Astrocyte (in vitro differentiated cells and primary cell): ENCODE results near the gene GABRE.

ENCODE experiments used
- CTCF ChIP-seq: IDR thresholded peaks from 2 replicates; pipeline ENCODE4 v1.5.1; 2011; ENCODE audit warnings: low read depth, mild to moderate bottlenecking, inconsistent platforms, low read length, moderate library complexity; ENCODE audit not compliant: insufficient read depth
- EZH2 ChIP-seq: IDR thresholded peaks from 2 replicates; pipeline ENCODE4 v1.6.1; 2012; ENCODE audit warnings: mild to moderate bottlenecking, low read length, inconsistent platforms; ENCODE audit not compliant: insufficient read depth

GRCh38 chrX:151920530-151920929 is 53.9 kb downstream of the GABRE start:
- TF ChIP-seq EZH2 (no peak), CTCF (no peak)
